Subcutaneous adipose tissue (tissue), 4 donors: ENCODE measurements around the gene MRC1. TPM values are rescaled to one million over a fixed set of nuclear protein-coding genes. Genes with fewer than 3 reads are reported as not detected.
A peak's percentile ranks its signal among the peaks of the same experiment; 100 is the strongest.

Experiments used
- small RNA-seq: library from RNA; depleted of rRNA; stranded (forward); fragments of <200 nt; gene quantifications from one replicate; pipeline ENCODE3, GENCODE V24; 2016
- total RNA-seq, 4 donors: library from RNA; depleted of rRNA; stranded (reverse); fragments of >200 nt; gene quantifications; one replicate each; pipeline ENCODE4 v1.1.0, GENCODE V29; 2016
- TF ChIP-seq, protein P1 (sequence below): fragments of 450-650 bp; IDR thresholded peaks from one replicate; pipeline ENCODE4 v1.5.1; 2016; ENCODE audit warnings: low read depth, mild to moderate bottlenecking, control low read depth, antibody characterized with exemption, moderate library complexity

Gene MRC1
- total RNA-seq, 4 donors from 2014 or later = 86.3 to 232 (median 218) TPM

- TF ChIP-seq, protein P1, sequence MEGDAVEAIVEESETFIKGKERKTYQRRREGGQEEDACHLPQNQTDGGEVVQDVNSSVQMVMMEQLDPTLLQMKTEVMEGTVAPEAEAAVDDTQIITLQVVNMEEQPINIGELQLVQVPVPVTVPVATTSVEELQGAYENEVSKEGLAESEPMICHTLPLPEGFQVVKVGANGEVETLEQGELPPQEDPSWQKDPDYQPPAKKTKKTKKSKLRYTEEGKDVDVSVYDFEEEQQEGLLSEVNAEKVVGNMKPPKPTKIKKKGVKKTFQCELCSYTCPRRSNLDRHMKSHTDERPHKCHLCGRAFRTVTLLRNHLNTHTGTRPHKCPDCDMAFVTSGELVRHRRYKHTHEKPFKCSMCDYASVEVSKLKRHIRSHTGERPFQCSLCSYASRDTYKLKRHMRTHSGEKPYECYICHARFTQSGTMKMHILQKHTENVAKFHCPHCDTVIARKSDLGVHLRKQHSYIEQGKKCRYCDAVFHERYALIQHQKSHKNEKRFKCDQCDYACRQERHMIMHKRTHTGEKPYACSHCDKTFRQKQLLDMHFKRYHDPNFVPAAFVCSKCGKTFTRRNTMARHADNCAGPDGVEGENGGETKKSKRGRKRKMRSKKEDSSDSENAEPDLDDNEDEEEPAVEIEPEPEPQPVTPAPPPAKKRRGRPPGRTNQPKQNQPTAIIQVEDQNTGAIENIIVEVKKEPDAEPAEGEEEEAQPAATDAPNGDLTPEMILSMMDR = no peak
Measured at GRCh38 chr10:17950726-17951125, 141.6 kb downstream of the MRC1 start.

- TF ChIP-seq, protein P1 = no peak
Measured at GRCh38 chr10:17951868-17952371, 142.8 kb downstream of the MRC1 start, which contains the start of gene SLC39A12. SLC39A12 (plus strand) TSS chr10:17951918; CDS start chr10:17953277, 1,359 bp downstream.

GRCh38 chr10:17954861-17955260 is 145.7 kb downstream of the MRC1 start:
- TF ChIP-seq, protein P1 = no peak

- TF ChIP-seq, protein P1 = no peak
Measured at GRCh38 chr10:17958049-17958448, 148.9 kb downstream of the MRC1 start.

GRCh38 chr10:17959870-17960269 is 150.7 kb downstream of the MRC1 start:
- TF ChIP-seq, protein P1 = no peak

Small RNAs within 50 kb of the gene (small RNA-seq; reads per million reads assigned to genes)
- gene MIR511 = 3.8 reads per million, percentile 67 among the genes with 10 or more reads in this experiment

Other genes starting within 250 kb of the MRC1 start
- gene HACD1, start 192.0 kb upstream of the MRC1 start, total RNA-seq = 10 to 100 TPM; 16.0 to 47.5 (median 28.4) TPM
- 10 to 100 TPM; 14.5 to 28.8 (median 25.6) TPM for gene STAM, start 165.2 kb upstream of the MRC1 start, total RNA-seq
- 1 to 10 TPM; 3.2 to 6.8 (median 5.8) TPM for gene TMEM236, start 57.1 kb upstream of the MRC1 start, total RNA-seq
- under 1 TPM in 2 of 4 donors, not detected in 2; 0.17 to 0.49 TPM for gene SLC39A12, start 142.6 kb downstream of the MRC1 start, total RNA-seq